DOHH2 (cell line): Measurements from ENCODE around the gene MOB2.

Experiments
- H3F3A ChIP-seq: fragments of 200-600 bp; sonication (generic), shearing (Covaris generic); 2 replicates; pipeline ENCODE4 v1.6.0; 2016; ENCODE audit warnings: antibody characterized with exemption, mild to moderate bottlenecking; ENCODE audit not compliant: control insufficient read depth, insufficient read depth
- H3K27ac ChIP-seq: fragments of 200-600 bp; sonication (generic); 2 replicates; pipeline ENCODE4 v1.5.1; 2014; ENCODE audit warnings: low read depth, mild to moderate bottlenecking, low read length, moderate library complexity
- H3K27me3 ChIP-seq: fragments of 200-600 bp; sonication (generic); 2 replicates; pipeline ENCODE4 v1.6.1; 2014; ENCODE audit warnings: mild to moderate bottlenecking, low read length, mixed read lengths; ENCODE audit not compliant: control insufficient read depth
- H3K36me3 ChIP-seq: fragments of 200-600 bp; sonication (generic); 2 replicates; pipeline ENCODE4 v1.6.1; 2014; ENCODE audit warnings: mild to moderate bottlenecking, low read length, moderate library complexity, mixed read lengths; ENCODE audit not compliant: control insufficient read depth
- H3K4me1 ChIP-seq: fragments of 200-600 bp; sonication (generic); 2 replicates; pipeline ENCODE4 v1.6.1; 2014; ENCODE audit warnings: mild to moderate bottlenecking, low read length, mixed read lengths; ENCODE audit not compliant: control insufficient read depth
- H3K4me2 ChIP-seq: fragments of 200-600 bp; sonication (generic); 2 replicates; pipeline ENCODE4 v1.6.0; 2014; ENCODE audit warnings: mild to moderate bottlenecking, low read length, moderate library complexity
- H3K4me3 ChIP-seq: fragments of 200-600 bp; sonication (generic); 2 replicates; pipeline ENCODE4 v1.5.1; 2014; ENCODE audit warnings: mild to moderate bottlenecking, low read length, mixed read lengths
- H3K79me2 ChIP-seq: fragments of 200-600 bp; sonication (generic); 2 replicates; pipeline ENCODE4 v1.6.1; 2014; ENCODE audit warnings: mild to moderate bottlenecking, low read length, mixed read lengths; ENCODE audit not compliant: control insufficient read depth
- H3K9me2 ChIP-seq: fragments of 200-600 bp; sonication (generic); replicated peaks from 2 replicates; pipeline ENCODE4 v1.6.1; 2014; ENCODE audit warnings: mild to moderate bottlenecking, low read length, mixed read lengths; ENCODE audit not compliant: control insufficient read depth
- H3K9me3 ChIP-seq: fragments of 200-600 bp; sonication (generic); 2 replicates; pipeline ENCODE4 v1.6.1; 2014; ENCODE audit warnings: antibody characterized with exemption, low read length, mixed read lengths; ENCODE audit not compliant: control insufficient read depth, insufficient read depth
- H4K20me1 ChIP-seq: fragments of 200-600 bp; sonication (generic); 2 replicates; pipeline ENCODE4 v1.6.0; 2014; ENCODE audit warnings: low read depth, mild to moderate bottlenecking, antibody characterized with exemption, low read length, moderate library complexity; ENCODE audit not compliant: control insufficient read depth, insufficient read depth
- CTCF ChIP-seq: fragments of 200-600 bp; sonication (generic); IDR thresholded peaks from one replicate; pipeline ENCODE4 v1.5.1; 2014; ENCODE audit warnings: antibody characterized with exemption, mild to moderate bottlenecking, low read depth, low read length; ENCODE audit not compliant: poor library complexity, severe bottlenecking
- EZH2phosphoT487 ChIP-seq: fragments of 200-600 bp; sonication (generic); IDR thresholded peaks from 2 replicates; pipeline ENCODE4 v1.6.1; 2017; ENCODE audit warnings: borderline replicate concordance, mild to moderate bottlenecking, antibody characterized with exemption, low read length, moderate library complexity, mixed read lengths

MOB2 gene

GRCh38 chr11:1491379-1491778 is 4.8 kb upstream of the MOB2 start:
- H3K4me2 ChIP-seq, result no peak overlapping the region
- H3K4me1 ChIP-seq, result peaks cover 8% of the 10 kb centered on the region
- no peaks in the 10 kb centered on the region for H3F3A ChIP-seq
- peaks cover 51% of the 10 kb centered on the region for H3K79me2 ChIP-seq
- H3K27me3 ChIP-seq, result no peaks in the 10 kb centered on the region
- H3K4me3 ChIP-seq, result no peak overlapping the region
- H3K36me3 ChIP-seq, result no peaks in the 10 kb centered on the region
- no peaks in the 10 kb centered on the region for H3K9me2 ChIP-seq
- no peaks in the 10 kb centered on the region for H3K9me3 ChIP-seq
- no peak for TF ChIP-seq EZH2phosphoT487
- peaks cover 11% of the 10 kb centered on the region; the same call in 1 of the 2 replicates for H4K20me1 ChIP-seq
- no peak overlapping the region for H3K27ac ChIP-seq

- Histone ChIP-seq H3K4me2 (no peak overlapping the region), H3F3A (no peaks in the 10 kb centered on the region), H4K20me1 (peaks cover 11% of the 10 kb centered on the region; the same call in 1 of the 2 replicates), H3K27ac (no peak overlapping the region), H3K4me1 (peaks cover 8% of the 10 kb centered on the region), H3K9me2 (no peaks in the 10 kb centered on the region), H3K4me3 (no peak overlapping the region), H3K9me3 (no peaks in the 10 kb centered on the region), H3K27me3 (no peaks in the 10 kb centered on the region), H3K79me2 (peaks cover 43% of the 10 kb centered on the region), H3K36me3 (no peaks in the 10 kb centered on the region)
- no peak for TF ChIP-seq CTCF
- TF ChIP-seq EZH2phosphoT487, result no peak
Observed at GRCh38 chr11:1490651-1491050, 4.1 kb upstream of the MOB2 start.

GRCh38 chr11:1488575-1489180 is 2.1 kb upstream of the MOB2 start:
- Histone ChIP-seq H3K27ac (no peak overlapping the region), H4K20me1 (peaks cover 14% of the 10 kb centered on the region; the same call in 1 of the 2 replicates), H3K36me3 (no peaks in the 10 kb centered on the region), H3K9me2 (no peaks in the 10 kb centered on the region), H3K79me2 (peaks cover 34% of the 10 kb centered on the region), H3K4me3 (no peak overlapping the region), H3K9me3 (no peaks in the 10 kb centered on the region), H3F3A (no peaks in the 10 kb centered on the region), H3K4me2 (no peak overlapping the region), H3K4me1 (peaks cover 4% of the 10 kb centered on the region), H3K27me3 (no peaks in the 10 kb centered on the region)
- TF ChIP-seq CTCF (no peak), EZH2phosphoT487 (no peak)

GRCh38 chr11:1487851-1488574 is 1.4 kb upstream of the MOB2 start:
- H3K9me2 ChIP-seq, result no peaks in the 10 kb centered on the region
- no peaks in the 10 kb centered on the region for H3K27me3 ChIP-seq
- H3K4me1 ChIP-seq, result no peaks in the 10 kb centered on the region
- no peaks in the 10 kb centered on the region for H3F3A ChIP-seq
- no peak overlapping the region for H3K4me2 ChIP-seq
- TF ChIP-seq EZH2phosphoT487 (no peak), CTCF (no peak)
- peaks cover 29% of the 10 kb centered on the region for H3K79me2 ChIP-seq
- no peak overlapping the region for H3K4me3 ChIP-seq
- H3K36me3 ChIP-seq, result no peaks in the 10 kb centered on the region
- H4K20me1 ChIP-seq, result peaks cover 13% of the 10 kb centered on the region; the same call in 1 of the 2 replicates
- H3K27ac ChIP-seq, result no peak overlapping the region
- no peaks in the 10 kb centered on the region for H3K9me3 ChIP-seq
